NCI-H2029 treated with DMSO at 0.1 percent for 48 hours (cell line): ENCODE results near the gene ASF1B.

Source experiments
- DNase-seq: peaks from one replicate; lab custom pipeline; 2025; lab: John Stamatoyannopoulos, UW

The ASF1B gene

DNA sequence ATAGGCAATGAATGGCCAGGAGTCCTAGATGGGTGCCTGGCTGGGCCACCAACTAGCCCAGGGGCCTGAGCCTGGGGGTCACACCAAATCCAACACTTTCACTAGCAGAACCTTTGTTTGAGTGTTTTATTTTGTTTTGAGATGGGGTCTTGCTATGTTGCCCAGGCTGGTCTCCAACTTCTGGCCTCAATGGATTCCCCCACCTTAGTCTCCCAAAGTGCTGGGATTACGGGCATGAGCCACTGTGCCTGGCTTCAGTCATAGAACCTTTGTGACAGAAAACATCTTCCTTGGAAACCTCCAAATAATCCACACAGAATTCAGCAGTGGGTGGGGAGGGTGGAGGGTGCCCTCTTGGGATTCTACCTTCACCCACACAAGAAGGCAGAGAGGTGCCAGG is 24.9 kb downstream of the ASF1B start:
- no peak for DNase-seq

- no peak for DNase-seq
Observed at GRCh38 chr19:14110650-14111049, 25.7 kb downstream of the ASF1B start.

DNA sequence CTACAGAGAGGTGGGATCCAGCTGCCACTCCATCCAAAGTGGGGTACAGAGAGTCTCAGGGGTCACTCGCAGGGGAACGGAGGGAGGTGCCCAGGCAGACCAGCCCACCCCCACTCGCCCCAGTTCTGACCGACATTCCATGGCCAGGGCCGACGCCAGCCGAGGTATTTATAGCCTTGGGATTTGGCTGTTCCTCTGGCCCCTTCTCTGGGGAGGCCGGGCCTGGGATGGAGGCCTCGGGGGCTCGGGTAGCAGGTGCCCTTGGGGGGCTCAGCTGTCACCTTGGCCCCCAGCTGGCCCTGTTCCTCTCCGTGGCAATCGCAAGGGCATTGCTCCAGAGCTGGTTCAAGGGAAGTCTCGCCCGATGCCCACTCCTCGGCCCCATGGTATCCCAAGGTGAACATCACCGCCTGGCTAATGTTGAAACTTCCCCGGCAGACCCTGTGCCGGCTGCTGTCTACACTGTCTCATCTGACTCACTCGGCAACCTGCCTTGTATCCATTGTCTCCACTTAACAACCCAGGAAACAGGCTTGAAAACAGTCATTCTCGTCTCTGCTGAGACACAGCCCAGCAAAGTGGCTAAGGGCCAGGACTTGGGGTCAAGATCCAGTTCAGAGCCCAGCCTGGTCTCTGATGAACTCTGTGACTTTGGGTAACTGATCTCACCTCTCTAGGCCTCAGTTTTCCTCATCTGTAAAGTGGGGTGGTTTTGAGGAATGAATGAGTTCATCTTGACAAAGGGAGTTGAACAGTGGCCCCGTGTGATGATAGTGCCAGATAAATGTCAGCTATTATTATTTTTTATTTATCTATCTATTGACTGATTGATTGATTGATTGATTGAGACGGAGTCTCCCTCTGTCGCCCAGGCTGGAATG is 28.6 kb downstream of the ASF1B start:
- no peak for DNase-seq

DNA sequence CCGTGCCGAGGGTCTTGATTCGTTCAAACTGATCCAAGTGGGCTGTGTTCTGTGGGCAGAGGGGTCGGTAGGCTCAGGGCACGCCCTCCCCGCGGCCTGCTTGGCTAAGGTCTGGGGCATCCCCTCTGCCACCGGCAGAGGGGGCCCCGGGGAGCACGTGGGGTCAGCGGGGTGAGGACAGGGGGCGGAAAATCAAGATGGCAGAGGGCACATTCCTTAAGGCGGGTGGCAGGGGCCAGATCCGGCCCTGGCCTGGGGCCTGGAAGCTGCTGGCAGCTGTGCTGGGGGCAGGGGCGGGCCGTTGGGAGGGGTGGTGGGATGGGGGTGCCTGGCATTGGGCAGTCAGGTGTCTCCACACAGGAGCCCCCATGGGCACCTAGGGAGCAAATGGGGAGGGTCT is 29.5 kb downstream of the ASF1B start:
- DNase-seq = no peak

GRCh38 chr19:14105680-14106079 is 30.7 kb downstream of the ASF1B start:
- no peak for DNase-seq

GRCh38 chr19:14103310-14103709 is 33.1 kb downstream of the ASF1B start:
- no peak for DNase-seq

DNA sequence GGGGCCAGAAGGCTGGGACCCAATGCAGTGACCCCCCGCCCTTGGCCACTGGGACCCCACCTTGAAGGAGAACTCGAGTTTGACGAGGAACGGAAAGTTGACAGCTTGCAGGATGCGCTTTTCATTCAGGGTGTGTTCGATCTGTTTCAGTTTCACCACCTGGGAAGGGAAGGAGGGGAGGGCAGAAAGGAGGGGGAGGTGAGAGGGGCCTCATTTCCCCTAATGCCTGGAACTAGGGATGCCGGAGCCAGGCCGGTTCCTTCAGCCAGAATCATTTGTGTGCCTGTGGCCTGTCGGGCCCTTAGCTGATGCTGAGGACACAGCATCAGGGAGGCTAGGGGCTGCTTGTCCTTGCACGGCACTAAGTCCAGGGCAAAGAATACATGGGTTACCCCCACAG is 33.6 kb downstream of the ASF1B start:
- no peak for DNase-seq

GRCh38 chr19:14102102-14102696 is 34.2 kb downstream of the ASF1B start:
- DNase-seq = no peak

GRCh38 chr19:14101003-14101545 is 35.3 kb downstream of the ASF1B start:
- no peak for DNase-seq

GRCh38 chr19:14097532-14098151 is 38.7 kb downstream of the ASF1B start:
- no peak for DNase-seq

DNA sequence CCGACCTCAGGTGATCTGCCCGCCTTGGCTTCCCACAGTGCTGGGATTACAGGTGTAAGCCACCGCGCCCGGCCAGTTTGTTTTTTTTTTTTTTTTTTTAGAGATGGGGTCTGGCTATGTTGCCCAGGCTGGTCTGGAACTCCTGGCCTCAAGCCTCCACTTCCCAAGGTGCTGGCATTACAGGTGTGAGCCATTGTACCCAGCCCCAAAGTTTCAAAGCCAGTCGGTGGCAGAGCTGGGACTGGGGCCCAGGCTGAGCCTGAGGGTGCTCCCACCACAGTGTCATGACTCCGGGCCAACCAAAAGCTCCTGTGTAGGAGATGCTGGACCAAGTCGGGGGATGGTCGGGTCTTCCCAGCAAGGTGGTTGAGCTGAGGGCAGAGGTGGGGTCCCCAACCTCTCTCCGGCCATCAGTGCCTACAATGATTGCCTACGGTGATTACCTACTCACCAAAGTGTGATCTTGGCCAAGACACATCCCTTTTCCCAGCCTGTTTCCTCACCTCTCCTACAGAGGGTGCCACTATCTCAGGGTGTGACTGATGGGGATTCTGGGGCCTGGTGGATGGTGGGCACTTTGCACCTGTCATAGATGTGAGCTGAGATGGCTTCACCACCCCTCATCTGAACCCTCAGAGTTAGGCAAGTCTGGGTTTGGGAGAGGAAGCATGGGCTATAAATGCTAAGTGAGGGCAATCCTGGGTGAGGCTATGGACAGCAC is 40.0 kb downstream of the ASF1B start:
- DNase-seq = no peak

DNA sequence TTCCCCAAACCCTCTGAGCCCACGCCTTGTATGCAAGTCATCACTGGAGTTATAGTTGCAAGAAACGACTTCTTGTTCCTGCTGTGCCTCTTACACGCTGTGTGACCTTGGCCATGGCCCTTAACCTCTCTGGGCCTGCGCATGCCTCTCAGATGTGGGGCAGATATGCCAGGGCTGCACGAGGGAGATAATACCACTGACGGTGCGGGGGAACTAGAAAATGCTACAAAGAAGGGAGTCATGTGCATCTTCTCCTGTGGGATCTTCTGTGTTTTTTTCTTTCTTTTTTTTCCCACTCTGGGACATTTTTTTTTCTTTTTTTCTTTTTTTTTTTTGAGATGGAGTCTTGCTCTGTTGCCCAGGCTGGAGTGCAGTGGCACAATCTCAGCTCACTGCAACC is 41.5 kb downstream of the ASF1B start:
- no peak for DNase-seq

GRCh38 chr19:14093117-14093823 is 43.1 kb downstream of the ASF1B start:
- DNase-seq = no peak

DNA sequence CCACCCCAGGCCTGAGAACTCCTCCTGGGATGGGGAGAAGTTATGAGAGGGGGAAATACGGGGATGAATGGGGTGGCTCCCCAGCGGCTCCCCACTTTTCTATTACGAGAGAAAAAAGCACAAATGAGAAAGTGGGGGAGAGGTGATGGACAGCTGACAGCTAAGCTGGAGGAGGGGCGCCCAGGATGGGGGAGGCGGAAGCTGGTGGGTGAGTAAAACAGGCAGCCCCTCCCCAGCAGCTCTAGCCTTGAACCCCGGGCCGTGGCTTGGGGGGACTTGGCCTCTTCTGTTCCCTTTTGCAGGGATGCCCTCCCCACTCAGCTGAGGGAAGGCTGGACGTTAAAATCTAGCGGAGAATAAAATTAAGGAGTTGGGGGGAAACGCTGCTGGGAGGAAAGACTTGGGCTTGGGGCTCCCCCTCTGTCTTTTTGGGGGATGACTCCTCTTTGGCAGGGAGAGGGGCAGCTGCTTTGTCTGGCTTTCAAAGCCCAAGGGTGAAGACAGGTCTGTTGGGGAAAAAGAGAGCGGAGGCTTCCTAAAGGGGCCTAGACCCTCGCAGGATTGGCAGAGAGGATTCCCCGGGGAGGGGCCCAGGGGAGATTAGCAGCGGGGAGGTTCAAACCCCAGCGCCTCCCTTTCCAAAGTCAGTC is 44.5 kb downstream of the ASF1B start:
- no peak for DNase-seq

GRCh38 chr19:14091081-14091812 is 45.1 kb downstream of the ASF1B start:
- DNase-seq = no peak

GRCh38 chr19:14090509-14091080 is 45.8 kb downstream of the ASF1B start, which contains the start of gene SAMD1:
Gene SAMD1, minus strand, starts transcription at chr19:14090751.
- peak; percentile 39 for DNase-seq

- no peak for DNase-seq
Observed at GRCh38 chr19:14089662-14090508, 46.5 kb downstream of the ASF1B start.

DNA sequence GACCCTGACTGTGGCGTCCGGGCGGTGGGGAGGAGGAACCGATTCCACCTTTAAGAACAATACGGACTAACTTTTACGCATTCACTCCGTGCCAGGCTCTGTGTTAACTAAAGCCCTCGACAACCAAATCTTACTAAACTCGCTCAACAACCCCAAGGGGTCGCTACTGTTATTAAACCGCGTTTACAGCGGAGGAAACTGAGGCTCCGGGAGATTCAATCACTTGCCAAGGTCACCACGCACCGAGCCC is 47.1 kb downstream of the ASF1B start:
- no peak for DNase-seq
